GM12878 (cell line): ENCODE results near the gene CAPN2.

Experiments
- EZH2 ChIP-seq: IDR thresholded peaks from 2 replicates; pipeline ENCODE4 v1.6.1; 2012; ENCODE audit warnings: low read depth, mild to moderate bottlenecking, control low read depth, inconsistent platforms, low read length, borderline replicate concordance; ENCODE audit not compliant: control insufficient read depth
- MXI1 ChIP-seq: fragments of 150-350 bp; IDR thresholded peaks from 2 replicates; pipeline ENCODE4 v1.6.1; 2011; ENCODE audit warnings: low read depth, mild to moderate bottlenecking, inconsistent platforms, low read length, improper control_type of control experiment
- NFIC ChIP-seq: IDR thresholded peaks from 2 replicates; pipeline ENCODE4 v1.6.1; 2012; ENCODE audit warnings: low read depth, mild to moderate bottlenecking, inconsistent platforms, low read length, moderate library complexity
- POLR2A ChIP-seq: IDR thresholded peaks from 2 replicates; pipeline ENCODE4 v1.6.1; 2011; ENCODE audit warnings: low read depth, mild to moderate bottlenecking, low read length
- RELA ChIP-seq: fragments of 450-650 bp; IDR thresholded peaks from 2 replicates; pipeline ENCODE4 v1.8.0; 2014; ENCODE audit warnings: borderline replicate concordance; ENCODE audit not compliant: partially characterized antibody
- SMAD1 ChIP-seq: fragments of 450-650 bp; IDR thresholded peaks from 2 replicates; pipeline ENCODE4 v1.6.1; 2018; ENCODE audit warnings: mild to moderate bottlenecking, low read depth; ENCODE audit not compliant: partially characterized antibody
- SUPT20H ChIP-seq: IDR thresholded peaks from 2 replicates; pipeline ENCODE4 v1.6.1; 2011; ENCODE audit warnings: low read depth, mild to moderate bottlenecking, low read length, moderate library complexity, borderline replicate concordance; ENCODE audit not compliant: control insufficient read depth

GRCh38 chr1:223815865-223816264 is 103.5 kb downstream of the CAPN2 start:
- no peak for TF ChIP-seq RELA
- no peak for TF ChIP-seq SMAD1
- TF ChIP-seq SUPT20H, result no peak
- TF ChIP-seq NFIC, result no peak
- no peak for TF ChIP-seq POLR2A
- no peak for TF ChIP-seq MXI1
- TF ChIP-seq EZH2, result no peak
